Stomach (tissue), 9 donors: Measurements from ENCODE around the gene INAVA. TPM values are rescaled to one million over a fixed set of nuclear protein-coding genes. Genes with fewer than 3 reads are reported as not detected.
"Not testable (repeated sequence)": the region's sequence is repeated elsewhere in the genome, so short reads cannot be mapped to it uniquely, and the experiment has no call there.

Experiments used
- DNase-seq, 2 donors: peaks; one replicate each; pipeline versions ENCODE4 v3.0.0 to v3.0.0-alpha.2; 2013 to 2019
- H3K27ac ChIP-seq, 5 donors: fragments of 200-600 bp in 4 of 5; sonication (generic) in 4 of 5; one replicate each; pipeline ENCODE4 v1.5.1; 2013 to 2019; ENCODE audit warnings: mild to moderate bottlenecking in 1 of 5, moderate library complexity in 1 of 5
- H3K27me3 ChIP-seq, 3 donors: fragments of 200-600 bp; sonication (generic); one replicate each; pipeline ENCODE4 v1.5.1; 2017 to 2019; ENCODE audit warnings: mixed run types in 1 of 3
- H3K36me3 ChIP-seq, 4 donors: fragments of 200-600 bp; sonication (generic); 1 replicate in 3 of 4; 2 replicates in 1 of 4; pipeline ENCODE4 v1.5.1; 2016 to 2019
- H3K4me1 ChIP-seq, 4 donors: fragments of 200-600 bp; sonication (generic); one replicate each; pipeline ENCODE4 v1.5.1; 2016 to 2019
- H3K4me3 ChIP-seq, 4 donors: fragments of 200-600 bp; sonication (generic) in 3 of 4; one replicate each; pipeline ENCODE4 v1.5.1; 2016 to 2019; ENCODE audit warnings: mild to moderate bottlenecking in 1 of 4
- H3K9me3 ChIP-seq, 4 donors: fragments of 200-600 bp; sonication (generic); one replicate each; pipeline ENCODE4 v1.5.1; 2016 to 2019
- CTCF ChIP-seq, 7 experiments: fragments of 450-650 bp in 4 of 7; fragments of 200-600 bp in 3 of 7; sonication (generic) in 3 of 7; IDR thresholded peaks; one replicate each; pipeline ENCODE4 v1.5.1; 2016 to 2019; ENCODE audit warnings: antibody characterized with exemption in 7 of 7, control low read depth in 2 of 7, mild to moderate bottlenecking in 1 of 7
- EP300 ChIP-seq: sonication (generic); formaldehyde crosslinking; IDR thresholded peaks from one replicate; pipeline ENCODE4 v1.6.1; 2017; ENCODE audit warnings: antibody characterized with exemption
- POLR2A ChIP-seq, 4 donors: fragments of 450-650 bp; IDR thresholded peaks; one replicate each; pipeline ENCODE4 v1.6.1; 2016; ENCODE audit warnings: antibody characterized with exemption in 4 of 4, control low read depth in 2 of 4, mild to moderate bottlenecking in 1 of 4, moderate library complexity in 1 of 4
- POLR2AphosphoS5 ChIP-seq, 3 donors: sonication (generic); formaldehyde crosslinking; IDR thresholded peaks; one replicate each; pipeline ENCODE4 v1.6.1; 2016; ENCODE audit warnings: antibody characterized with exemption in 3 of 3
- WGBS, 5 donors: extraction: QIAGEN DNeasy Blood & Tissue Kit in 3 of 5; methylation state at CpG; one replicate each; pipeline versions ENCODE4 v1.1.5 to v1.1.7; 2013 to 2018; 5-methylcytosine and 5-hydroxymethylcytosine counted together
- intact Hi-C: fragments of 100-400 bp; cut with DNase I; formaldehyde crosslinking; loops from one replicate; pipeline ENCODE4 v1.15.1; 2023; ENCODE audit warnings: low total_unique reads
- polyA plus RNA-seq, 3 donors: library from polyadenylated mRNA; stranded (reverse); fragments of 200-250 nt; gene quantifications; one replicate each; pipeline ENCODE4 v1.2.3, GENCODE V29; 2013
- total RNA-seq, 5 donors: library from RNA; depleted of rRNA; stranded (reverse); fragments of >200 nt; gene quantifications; one replicate each; pipeline versions ENCODE4 v1.1.0 to v1.2.3, GENCODE V29; 2014 to 2016
- donor health status: healthy with polysubstance abuse.
- donor health status: Bipolar disorder and iron deficiency.
- donor health status: healthy.

INAVA gene
- total and polyA plus RNA-seq, 8 donors: 11.3 to 184 (median 71.4) TPM

- Histone ChIP-seq H3K27me3 (peaks cover 0 to 7% (median 0%) of the 10 kb centered on the region in 3 donors), H3K9me3 (no peaks in the 10 kb centered on the region), H3K4me1 (peaks cover 3 to 28% (median 19%) of the 10 kb centered on the region in 4 donors), H3K36me3 (peaks cover 0 to 47% (median 20%) of the 10 kb centered on the region in 4 donors), H3K4me3 (no peak overlapping the region), H3K27ac (no peak overlapping the region)
- intact Hi-C loops: no loop called here
- DNase-seq: no peak
- TF ChIP-seq POLR2A (IDR thresholded peaks at IDR 0.05): no peak
- TF ChIP-seq EP300: no peak
- no peak for TF ChIP-seq POLR2AphosphoS5 (IDR thresholded peaks at IDR 0.05)
- TF ChIP-seq CTCF (IDR thresholded peaks at IDR 0.05): no peak
- WGBS, 5 donors: 90 to 96% (median 93%) methylated on average over 24 of the region's 24 CpGs
Measured at GRCh38 chr1:200911361-200911760, 16.7 kb downstream of the INAVA start.

GRCh38 chr1:200911936-200912335, 17.2 kb downstream of the INAVA start:
- intact Hi-C loops, DNase-seq, H3K9me3 ChIP-seq, H3K4me3 ChIP-seq, H3K27ac ChIP-seq, H3K27me3 ChIP-seq: not testable (repeated sequence)
- peaks cover 0 to 47% (median 20%) of the 10 kb centered on the region in 4 donors for H3K36me3 ChIP-seq
- WGBS, 5 donors: 78 to 94% (median 90%) methylated on average over 3 to 12 of the region's 21 CpGs
- peaks cover 3 to 22% (median 16%) of the 10 kb centered on the region in 4 donors for H3K4me1 ChIP-seq

- Histone ChIP-seq H3K36me3 (peaks cover 0 to 47% (median 20%) of the 10 kb centered on the region in 4 donors), H3K4me3 (no peak overlapping the region), H3K27me3 (peaks cover 0 to 8% (median 0%) of the 10 kb centered on the region in 3 donors), H3K27ac (no peak overlapping the region), H3K9me3 (no peaks in the 10 kb centered on the region), H3K4me1 (peaks cover 3 to 14% (median 11%) of the 10 kb centered on the region in 4 donors)
- WGBS, 5 donors: 72 to 86% (median 81%) methylated on average over 13 of the region's 13 CpGs
- DNase-seq: no peak
- intact Hi-C loops: no loop called here
- TF ChIP-seq POLR2AphosphoS5 (IDR thresholded peaks at IDR 0.05) (no peak), EP300 (no peak), CTCF (IDR thresholded peaks at IDR 0.05) (no peak), POLR2A (IDR thresholded peaks at IDR 0.05) (no peak)
Measured at GRCh38 chr1:200912737-200913407, 18.2 kb downstream of the INAVA start.

- Histone ChIP-seq H3K9me3 (no peaks in the 10 kb centered on the region), H3K27ac (no peak overlapping the region), H3K27me3 (peaks cover 0 to 8% (median 0%) of the 10 kb centered on the region in 3 donors), H3K36me3 (peaks cover 0 to 21% (median 9%) of the 10 kb centered on the region in 4 donors), H3K4me3 (no peak overlapping the region), H3K4me1 (no peaks in the 10 kb centered on the region)
- 50 to 65% (median 57%) methylated on average over 4 to 22 of the region's 22 CpGs for WGBS, 5 donors
- TF ChIP-seq POLR2A (IDR thresholded peaks at IDR 0.05): no peak
- TF ChIP-seq POLR2AphosphoS5 (IDR thresholded peaks at IDR 0.05): no peak
- TF ChIP-seq CTCF (IDR thresholded peaks at IDR 0.05): no peak
- no peak for TF ChIP-seq EP300
- DNase-seq: peak in 1 of 2 donors; percentile 44
- intact Hi-C loops: no loop called here
Measured at GRCh38 chr1:200916152-200916551, 21.5 kb downstream of the INAVA start.

- TF ChIP-seq POLR2AphosphoS5 (IDR thresholded peaks at IDR 0.05) (no peak), CTCF (IDR thresholded peaks at IDR 0.05) (no peak), EP300 (no peak), POLR2A (IDR thresholded peaks at IDR 0.05) (no peak)
- Histone ChIP-seq H3K9me3 (no peaks in the 10 kb centered on the region), H3K4me1 (no peaks in the 10 kb centered on the region), H3K27me3 (peaks cover 0 to 8% (median 0%) of the 10 kb centered on the region in 3 donors), H3K4me3 (no peak overlapping the region), H3K27ac (no peak overlapping the region), H3K36me3 (peaks cover 0 to 16% (median 7%) of the 10 kb centered on the region in 4 donors)
- intact Hi-C loops: no loop called here
- WGBS, 5 donors: 69 to 80% (median 75%) methylated on average over 11 of the region's 11 CpGs
- DNase-seq: no peak
Measured at GRCh38 chr1:200916681-200917080, 22.0 kb downstream of the INAVA start.
